K562 (cell line): ENCODE measurements around the gene DVL2. TPM values are rescaled to one million over a fixed set of nuclear protein-coding genes. Genes with fewer than 3 reads are reported as not detected.
A peak's percentile ranks its signal among the peaks of the same experiment; 100 is the strongest.

Experiments
- ATAC-seq: fragments of 200-7000 bp; cut with Tn5 transposase; 3 replicates; pipeline ENCODE4 v1.9.1; 2020; ENCODE audit warnings: moderate library complexity
- BruUV-seq: library from RNA; stranded (reverse); fragments of 400-500 nt; replicated peaks from 2 replicates; lab custom pipeline; 2021; lab: Mats Ljungman, UMichigan
- CTCF ChIA-PET: fragments of 300-600 bp; formaldehyde crosslinking; extraction: SDS; loops from one replicate; lab custom pipeline; 2021; ENCODE audit warnings: low intra/inter-chr PET ratio; lab: Yijun Ruan, JAX
- POLR2A ChIA-PET: fragments of 300-600, 350-650 bp; sonication (Branson Sonifier 250); formaldehyde crosslinking; extraction: SDS; loops from one replicate; lab custom pipeline; 2021; ENCODE audit warnings: antibody characterized with exemption, inconsistent platforms; lab: Yijun Ruan, JAX
- DNase-seq, 4 experiments: peaks; one replicate each; pipeline versions ENCODE4 v3.0.0 to v3.0.0-alpha.2; 2011 to 2018; ENCODE audit warnings: low spot score in 3 of 4, mixed read lengths in 3 of 4; ENCODE audit errors: extremely low read depth in 1 of 4
- FAIRE-seq: peaks from 2 replicates; lab custom pipeline; 2011; peaks lifted over from hg19 to GRCh38; lab: Jason Lieb, UNC
- H2AFZ ChIP-seq: 2 replicates; pipeline ENCODE4 v1.6.0; 2011; ENCODE audit warnings: low read depth, low read length, control low read depth, inconsistent platforms
- H3K27ac ChIP-seq: fragments of 200-600 bp; 3 replicates; pipeline ENCODE4 v1.8.0; 2011; ENCODE audit warnings: low read depth, mild to moderate bottlenecking, control low read depth, inconsistent platforms, low read length, moderate library complexity, mixed read lengths; ENCODE audit errors: extremely low read depth
- H3K27me3 ChIP-seq, 2 experiments: fragments of 300-600 bp in 1 of 2; 2 replicates in 1 of 2; 3 replicates in 1 of 2; pipeline versions ENCODE4 v1.6.0 to v1.8.0; 2011; ENCODE audit warnings: inconsistent platforms in 2 of 2, low read length in 2 of 2, mild to moderate bottlenecking in 1 of 2, mixed read lengths in 1 of 2, moderate library complexity in 1 of 2; ENCODE audit not compliant: control insufficient read depth in 2 of 2, insufficient read depth in 2 of 2
- H3K36me3 ChIP-seq: fragments of 300-600 bp; 3 replicates; pipeline ENCODE4 v1.8.0; 2011; ENCODE audit warnings: mild to moderate bottlenecking, low read length, inconsistent platforms; ENCODE audit not compliant: control insufficient read depth, insufficient read depth
- H3K4me1 ChIP-seq, 2 experiments: fragments of 200-600 bp in 1 of 2; replicated peaks in 1 of 2; 2 replicates in 1 of 2; 3 replicates in 1 of 2; pipeline versions ENCODE4 v1.5.1 to v1.8.0; 2011; ENCODE audit warnings: inconsistent platforms in 2 of 2, low read length in 2 of 2, mild to moderate bottlenecking in 1 of 2, mixed read lengths in 1 of 2, moderate library complexity in 1 of 2; ENCODE audit not compliant: control insufficient read depth in 2 of 2, insufficient read depth in 2 of 2
- H3K4me2 ChIP-seq: 2 replicates; pipeline ENCODE4 v1.6.1; 2011; ENCODE audit warnings: low read length, control low read depth, inconsistent platforms, mixed read lengths; ENCODE audit not compliant: insufficient read depth
- H3K4me3 ChIP-seq: fragments of 200-600 bp; sonication (generic), shearing (Covaris generic); 2 replicates; pipeline ENCODE4 v1.5.1; 2016; ENCODE audit warnings: control low read depth, inconsistent platforms
- H3K79me2 ChIP-seq: fragments of 200-600 bp; 3 replicates; pipeline ENCODE4 v1.8.0; 2011; ENCODE audit warnings: low read length, inconsistent platforms; ENCODE audit not compliant: control insufficient read depth, insufficient read depth
- H3K9ac ChIP-seq, 2 experiments: 2 replicates each; pipeline versions ENCODE4 v1.6.0 to v1.6.1; 2011; ENCODE audit warnings: low read depth in 2 of 2, low read length in 2 of 2, control low read depth in 1 of 2, inconsistent platforms in 1 of 2, mild to moderate bottlenecking in 1 of 2, mixed read lengths in 1 of 2; ENCODE audit not compliant: insufficient read depth in 1 of 2
- H3K9me1 ChIP-seq: one replicate; pipeline ENCODE4 v1.6.0; 2011; ENCODE audit warnings: inconsistent platforms, mild to moderate bottlenecking, low read length, moderate library complexity; ENCODE audit not compliant: control insufficient read depth, insufficient read depth
- H3K9me3 ChIP-seq: replicated peaks from 2 replicates; pipeline ENCODE4 v1.5.1; 2011; ENCODE audit warnings: low read depth, low read length, inconsistent platforms; ENCODE audit not compliant: control insufficient read depth, insufficient read depth
- H4K20me1 ChIP-seq: replicated peaks from 2 replicates; pipeline ENCODE4 v1.6.1; 2011; ENCODE audit warnings: low read length, inconsistent platforms, mixed read lengths; ENCODE audit not compliant: control insufficient read depth, insufficient read depth
- ATF6 ChIP-seq: sonication (generic); formaldehyde crosslinking; IDR thresholded peaks from 2 replicates; pipeline ENCODE4 v1.4.0; 2020; ENCODE audit warnings: mild to moderate bottlenecking, missing genetic modification reagents
- BDP1 ChIP-seq: IDR thresholded peaks from 3 replicates; pipeline ENCODE4 v1.6.1; 2011; ENCODE audit not compliant: insufficient read length, insufficient read depth
- C11orf30 ChIP-seq: fragments of 450-650 bp; IDR thresholded peaks from 2 replicates; pipeline ENCODE4 v1.6.1; 2016; ENCODE audit warnings: low read depth, mild to moderate bottlenecking
- MCM3 ChIP-seq: fragments of 450-650 bp; IDR thresholded peaks from 2 replicates; pipeline ENCODE4 v1.6.1; 2016
- WGBS: fragments of 100-300 bp; shearing (Covaris generic); methylation state at CpG from one replicate; pipeline ENCODE4 v1.1.6; 2016; ENCODE audit warnings: low coverage, mixed read lengths; ENCODE audit not compliant: insufficient coverage; ENCODE audit errors: missing lambda C conversion rate; 5-methylcytosine and 5-hydroxymethylcytosine counted together
- in situ Hi-C: fragments of 300-500 bp; cut with MboI; formaldehyde crosslinking; loops from 4 replicates; pipeline ENCODE4 v1.15.0; 2018; ENCODE audit warnings: inconsistent platforms, mixed read lengths
- intact Hi-C: fragments of 100-400 bp; cut with micrococcal nuclease; formaldehyde crosslinking; loops from 2 replicates; pipeline ENCODE4 v1.14.2; 2022
- polyA plus RNA-seq, 8 experiments: library from polyadenylated mRNA; depleted of rRNA in 4 of 8; stranded (reverse) in 5 of 8; unstranded in 3 of 8; fragments of >200 nt; fragmentation: Nextera tagmentation in 2 of 8; fragmentation: Illumina TruSeq in 1 of 8; extraction: Ambion mirVana in 2 of 8; extraction: Trizol in 1 of 8; gene quantifications; 2 replicates each; pipeline versions ENCODE4 v1.2.1 to v1.2.3, GENCODE V29; 2011 to 2014; ENCODE audit warnings: inconsistent platforms in 1 of 8, missing spikeins in 1 of 8
- total RNA-seq, 7 experiments: library from RNA; depleted of rRNA in 6 of 7; stranded (reverse); fragments of >200 nt in 6 of 7; fragmentation: Illumina TruSeq in 2 of 7; extraction: Trizol in 2 of 7; gene quantifications; 2 replicates each; pipeline versions ENCODE4 v1.2.1 to v1.2.3, GENCODE V29; 2011 to 2021; ENCODE audit warnings: low replicate concordance in 1 of 7

Gene DVL2
- total and polyA plus RNA-seq, 9 of the 15 experiments (the other 6 are each of a cell fraction or from before 2014, with no cell fraction given) = 1.3 to 49.5 (median 24.3) TPM

GRCh38 chr17:7263801-7264078 is 29.4 kb upstream of the DVL2 start:
- peak overlapping the region; percentile 97 for H2AFZ ChIP-seq
- in situ Hi-C loops = no loop called here
- no peaks in the 10 kb centered on the region for H3K9me1 ChIP-seq
- no peaks in the 10 kb centered on the region for H3K79me2 ChIP-seq
- peak overlapping the region; percentile 95 for H3K4me2 ChIP-seq
- peak overlapping the region; percentile 63 to 89; a peak in 3 of 4 replicates for H3K9ac ChIP-seq
- no peak for FAIRE-seq
- no peaks in the 10 kb centered on the region for H3K27me3 ChIP-seq
- peak overlapping the region; percentile 70; the same call in 2 of the 3 replicates for H3K27ac ChIP-seq
- no peaks in the 10 kb centered on the region for H4K20me1 ChIP-seq
- intact Hi-C loops = no loop called here
- no peak for DNase-seq
- TF ChIP-seq C11orf30 (0 out of 2 replicates have a peak, but pooled peaks have one; percentile 10), MCM3 (no peak), BDP1 (no peak), ATF6 (CRISPR knock-in tag) (no peak)
- ATAC-seq = peak; percentile 29
- H3K36me3 ChIP-seq = peaks cover 16% of the 10 kb centered on the region; the same call in 2 of the 3 replicates
- CTCF ChIA-PET = no interaction called here
- BruUV-seq = no TSS peak
- no peaks in the 10 kb centered on the region for H3K9me3 ChIP-seq
- H3K4me3 ChIP-seq = peak overlapping the region; percentile 47
- POLR2A ChIA-PET = interaction anchor here (0.6 to 1.9 kb wide), 5 partner anchors 9 to 877 kb away, joined by 3 to 8 read pairs (median 4); no protein-coding TSS in a partner anchor
- H3K4me1 ChIP-seq = peaks cover 10 to 35% of the 10 kb centered on the region in 2 experiments; a peak in 4 of 5 replicates
- WGBS = no CpG with 5 or more reads among the region's 4 CpGs
